SH-SY5Y (cell line): Measurements from ENCODE around the gene POTEF.
"Not testable (repeated sequence)": the region's sequence is repeated elsewhere in the genome, so short reads cannot be mapped to it uniquely, and the experiment has no call there.

Experiments
- GATA2 ChIP-seq: IDR thresholded peaks from 2 replicates; pipeline ENCODE4 v1.6.1; 2011; ENCODE audit warnings: mild to moderate bottlenecking, low read depth, low read length
- GATA3 ChIP-seq: IDR thresholded peaks from 2 replicates; pipeline ENCODE4 v1.6.1; 2011; ENCODE audit warnings: low read depth, mild to moderate bottlenecking, low read length, moderate library complexity

Gene POTEF

DNA sequence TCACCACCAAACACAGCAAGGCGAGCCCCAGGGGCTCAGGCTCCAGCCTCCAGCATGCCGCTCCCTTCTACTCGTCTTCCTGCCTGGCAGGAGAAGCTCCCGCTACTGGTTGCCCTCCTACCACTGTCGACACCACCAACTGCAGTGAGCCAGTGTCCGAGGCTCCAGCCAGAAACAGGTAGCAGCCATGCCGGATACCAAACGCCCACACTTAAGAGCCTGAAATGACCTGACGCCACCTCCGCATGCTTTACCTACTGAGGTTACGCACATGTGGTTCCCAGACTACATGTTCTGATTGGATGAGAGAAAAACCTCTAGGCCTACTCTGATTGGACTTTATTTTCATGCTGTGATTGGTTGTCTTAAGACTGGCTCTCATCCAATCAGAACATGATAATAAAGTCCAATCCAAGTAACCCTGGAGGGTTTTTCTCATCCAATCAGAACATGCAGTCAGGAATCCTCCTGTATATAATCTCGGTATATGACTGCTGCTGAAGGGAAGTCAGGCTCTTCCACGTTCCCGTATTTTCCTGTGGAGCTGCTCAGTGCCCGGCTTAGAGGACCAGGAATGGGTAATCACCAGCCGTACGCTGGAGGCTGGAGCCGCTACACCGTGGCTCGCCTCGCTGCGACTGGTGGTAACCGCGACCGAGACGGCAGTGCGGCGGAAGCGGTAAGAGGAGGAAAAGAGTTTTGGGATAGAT lies at the start of gene POTEF:
TSS of gene POTEF (minus strand) at position 103 of the 710 bp plus-strand sequence. CDS start 8,707 bp downstream, outside the sequence.
- not testable (repeated sequence) for TF ChIP-seq GATA2, GATA3

DNA sequence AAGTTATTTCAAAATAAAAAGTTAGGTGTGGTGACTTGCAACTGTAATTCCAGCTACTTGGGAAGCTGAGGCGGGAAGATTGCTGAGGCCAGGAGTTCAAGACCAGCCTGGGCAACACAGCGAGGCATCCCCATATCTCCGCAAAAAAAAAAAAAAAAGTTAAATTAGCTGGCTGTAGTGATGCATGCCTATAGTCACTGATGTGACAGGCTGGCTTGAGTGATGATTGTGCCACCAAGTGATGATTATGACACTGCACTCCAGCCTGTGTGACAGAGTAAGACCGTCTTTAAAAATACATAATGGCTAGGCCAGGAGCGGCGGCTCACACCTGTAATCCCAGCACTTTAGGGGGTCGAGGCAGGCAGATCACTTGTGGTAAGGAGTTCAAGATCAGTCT lies 40.9 kb upstream of the POTEF start:
- TF ChIP-seq GATA3: no peak
- TF ChIP-seq GATA2: no peak

DNA sequence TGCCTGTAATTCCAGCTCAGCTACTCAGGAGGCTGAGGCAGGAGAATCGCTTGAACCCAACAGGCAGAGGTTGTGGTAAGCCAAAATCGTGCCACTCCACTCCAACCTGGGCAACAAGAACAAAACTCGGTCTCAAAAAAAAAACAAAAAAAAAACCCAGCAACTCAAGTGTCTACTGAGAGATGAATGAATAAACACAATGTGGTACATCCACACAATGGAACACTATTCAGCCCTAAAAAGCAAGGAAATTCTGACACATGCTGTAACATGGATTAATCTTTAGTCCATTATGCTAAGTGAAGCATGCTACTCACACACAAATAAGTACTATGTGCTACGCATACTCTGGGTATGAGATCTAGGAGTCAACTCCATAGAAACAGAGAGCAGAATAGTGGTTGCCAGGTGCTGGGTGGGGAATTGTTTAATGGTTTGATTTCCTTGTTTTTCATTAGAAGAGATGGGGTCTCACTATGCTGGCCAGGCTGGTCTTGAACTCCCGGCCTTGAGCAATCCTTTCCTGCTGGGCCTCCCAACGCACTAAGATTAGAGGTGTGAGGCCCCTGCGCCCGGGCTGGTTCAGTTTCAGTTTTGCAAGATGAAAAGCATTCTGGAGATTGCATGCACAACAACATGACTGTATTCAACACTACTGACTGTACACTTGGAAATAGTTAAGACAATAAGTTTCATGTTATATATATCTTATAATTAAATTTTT lies 36.4 kb upstream of the POTEF start:
- TF ChIP-seq GATA2 (no peak), GATA3 (no peak)

DNA sequence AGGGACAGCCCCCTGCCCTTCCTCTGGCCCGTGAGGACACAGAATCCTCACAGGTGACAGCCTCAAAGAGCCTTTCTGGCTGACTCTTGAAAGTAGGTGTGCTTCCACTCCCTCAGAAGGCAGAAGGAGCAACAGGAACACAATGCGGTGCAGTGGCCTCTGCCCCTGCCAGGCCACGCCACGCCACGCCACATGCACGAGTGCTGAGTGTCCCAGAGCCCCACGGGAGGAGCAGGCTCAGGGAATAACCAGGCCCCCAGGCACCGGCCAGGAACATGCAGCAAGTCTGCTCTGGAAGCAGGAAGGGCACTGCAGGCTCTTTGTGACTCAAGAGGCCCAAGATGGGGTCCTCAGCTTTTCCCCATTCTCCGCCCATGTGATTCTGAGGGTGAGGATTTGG lies 33.9 kb upstream of the POTEF start:
- TF ChIP-seq GATA3: no peak
- no peak for TF ChIP-seq GATA2

DNA sequence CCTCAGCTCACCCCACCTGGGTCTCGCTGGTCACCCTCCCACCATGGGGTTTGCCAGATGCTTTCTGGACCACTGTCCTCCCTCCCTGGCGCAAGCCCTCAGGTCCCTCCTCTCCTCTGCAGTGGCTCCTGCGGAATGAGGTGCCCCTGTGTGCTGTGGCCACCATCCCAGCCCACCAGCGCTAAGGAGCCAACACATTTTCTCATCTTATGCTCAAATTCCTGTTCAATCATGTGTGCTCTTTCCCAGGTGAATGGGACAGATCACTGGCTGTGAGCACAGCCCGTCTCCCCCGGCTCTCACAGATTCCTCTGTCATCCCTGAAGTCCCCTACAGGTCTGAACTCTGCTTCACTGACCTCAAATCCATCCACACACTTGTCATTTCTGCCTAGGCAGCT lies 31.1 kb upstream of the POTEF start:
- no peak for TF ChIP-seq GATA2
- no peak for TF ChIP-seq GATA3

DNA sequence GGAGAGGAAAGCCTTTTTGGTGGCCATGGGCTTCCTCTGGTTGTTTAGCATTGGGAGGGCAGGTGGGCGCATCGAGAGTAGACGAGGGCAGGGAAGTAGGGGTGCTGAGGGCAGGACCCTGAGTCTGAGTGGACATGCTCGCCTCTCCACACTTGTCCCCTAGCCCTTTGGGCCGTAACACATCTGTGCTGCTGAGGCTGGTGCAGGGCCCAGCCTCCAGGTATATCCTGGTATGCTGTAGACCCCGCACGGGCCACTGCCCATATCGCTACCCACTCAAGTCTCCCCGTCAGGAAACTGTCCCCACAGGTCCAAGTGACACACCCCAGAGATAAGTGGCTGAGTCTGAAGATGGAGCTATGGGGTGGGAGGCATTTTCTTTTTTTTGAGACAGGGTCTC lies 29.6 kb upstream of the POTEF start:
- TF ChIP-seq GATA3 (no peak), GATA2 (no peak)

DNA sequence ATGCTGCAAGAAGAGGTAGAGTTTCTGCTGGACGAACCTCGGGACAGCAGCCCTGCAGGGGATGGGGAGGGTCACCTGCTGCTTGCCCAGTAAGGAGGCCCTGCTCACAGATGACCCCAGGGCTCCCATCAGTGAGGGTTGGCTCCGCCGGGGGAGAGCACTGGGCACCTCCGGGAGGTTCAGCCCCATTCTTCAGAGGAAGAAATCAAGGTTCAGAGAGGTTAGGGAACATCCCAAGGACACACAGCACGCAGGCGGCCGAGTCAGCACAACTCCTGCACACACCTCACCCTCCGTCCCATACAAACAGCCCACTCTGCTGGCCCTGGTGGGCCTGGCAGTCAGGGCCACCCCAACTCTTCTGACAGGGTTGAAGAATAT lies 27.6 kb upstream of the POTEF start:
- TF ChIP-seq GATA3: no peak
- TF ChIP-seq GATA2: no peak

DNA sequence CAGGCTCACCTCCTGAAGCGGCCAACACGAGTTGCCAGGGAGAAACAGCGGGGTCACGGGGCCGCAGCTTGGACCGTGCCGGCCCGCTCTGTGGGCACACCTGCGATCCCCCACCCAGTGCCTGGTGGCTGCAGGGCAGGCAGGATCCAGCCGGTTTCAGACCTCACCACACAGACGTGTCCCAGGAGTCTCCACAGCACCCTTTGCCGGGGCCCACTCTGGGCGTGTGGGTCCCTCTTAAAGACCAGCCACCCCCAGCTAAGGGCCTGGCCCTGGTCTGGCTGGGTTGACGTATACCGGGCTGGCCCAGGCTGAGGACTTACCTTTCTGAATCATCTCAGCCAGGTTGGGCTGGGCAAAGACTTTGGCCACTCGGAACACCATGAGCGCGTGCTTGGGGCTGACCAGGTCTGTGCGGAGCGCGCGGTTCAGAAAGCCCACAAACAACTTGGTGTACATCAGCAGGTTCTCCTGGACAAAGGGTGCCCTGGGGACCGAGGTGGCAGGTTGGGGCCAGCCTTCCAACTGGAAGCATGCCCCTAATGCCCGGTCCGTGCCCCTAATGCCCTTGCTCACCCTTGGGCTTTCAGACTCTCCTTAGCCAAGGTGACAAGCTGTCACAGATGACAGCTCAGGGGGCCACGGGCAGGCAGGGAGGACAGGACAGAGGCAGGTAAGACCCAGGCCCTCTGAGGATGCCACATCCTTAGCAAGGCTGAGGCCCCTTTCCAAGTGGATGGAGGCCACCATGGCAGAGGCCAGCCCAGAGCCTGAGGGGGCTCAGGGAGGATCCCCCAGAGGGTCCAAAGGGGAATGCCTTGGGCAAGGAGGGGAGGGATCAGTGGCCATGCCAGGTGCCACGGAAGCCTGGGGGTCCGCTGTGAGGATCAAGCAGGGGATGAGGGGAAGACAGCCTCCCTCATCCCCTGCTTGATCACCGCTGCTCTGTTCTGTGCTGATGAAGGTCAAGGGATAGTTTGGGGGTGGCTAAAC lies 26.0 kb upstream of the POTEF start:
- no peak for TF ChIP-seq GATA3

DNA sequence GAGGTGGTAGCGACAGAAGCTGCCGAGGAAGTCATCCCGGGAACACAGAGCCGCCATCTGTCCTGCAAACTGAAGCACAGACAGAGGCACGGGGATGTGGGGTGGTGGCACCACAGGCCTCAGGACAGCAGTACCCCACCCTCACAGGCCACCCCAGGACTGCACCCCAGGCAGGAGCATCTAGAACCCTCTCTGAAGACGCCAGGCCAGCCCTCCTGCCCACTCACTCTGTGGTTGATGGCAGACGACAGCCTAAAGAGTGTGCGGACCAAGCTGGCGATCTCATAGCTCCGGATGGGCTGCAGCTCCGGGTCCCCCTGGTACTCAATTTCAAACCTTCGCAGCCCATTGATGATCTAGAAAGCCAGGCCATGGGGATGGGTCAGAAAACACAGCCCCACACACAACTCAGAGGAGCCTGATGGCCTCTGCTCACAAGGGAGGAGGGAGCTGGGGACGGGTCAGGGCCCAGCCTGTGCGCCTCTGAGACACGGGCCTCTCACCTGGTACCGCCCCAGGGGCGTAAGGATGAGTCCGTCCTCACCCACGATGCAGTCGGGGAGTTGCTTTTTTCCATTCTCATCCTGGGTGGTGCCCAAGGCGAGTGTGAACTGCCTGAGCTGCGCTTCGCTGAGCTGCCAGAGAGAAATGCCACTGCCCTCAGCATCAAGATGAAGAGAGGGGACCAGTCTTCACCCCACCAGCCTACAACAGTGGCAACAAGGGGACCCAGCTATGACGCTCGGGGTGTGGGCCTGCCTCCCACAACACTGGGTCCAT lies 24.0 kb upstream of the POTEF start:
- no peak for TF ChIP-seq GATA2
- TF ChIP-seq GATA3: no peak

DNA sequence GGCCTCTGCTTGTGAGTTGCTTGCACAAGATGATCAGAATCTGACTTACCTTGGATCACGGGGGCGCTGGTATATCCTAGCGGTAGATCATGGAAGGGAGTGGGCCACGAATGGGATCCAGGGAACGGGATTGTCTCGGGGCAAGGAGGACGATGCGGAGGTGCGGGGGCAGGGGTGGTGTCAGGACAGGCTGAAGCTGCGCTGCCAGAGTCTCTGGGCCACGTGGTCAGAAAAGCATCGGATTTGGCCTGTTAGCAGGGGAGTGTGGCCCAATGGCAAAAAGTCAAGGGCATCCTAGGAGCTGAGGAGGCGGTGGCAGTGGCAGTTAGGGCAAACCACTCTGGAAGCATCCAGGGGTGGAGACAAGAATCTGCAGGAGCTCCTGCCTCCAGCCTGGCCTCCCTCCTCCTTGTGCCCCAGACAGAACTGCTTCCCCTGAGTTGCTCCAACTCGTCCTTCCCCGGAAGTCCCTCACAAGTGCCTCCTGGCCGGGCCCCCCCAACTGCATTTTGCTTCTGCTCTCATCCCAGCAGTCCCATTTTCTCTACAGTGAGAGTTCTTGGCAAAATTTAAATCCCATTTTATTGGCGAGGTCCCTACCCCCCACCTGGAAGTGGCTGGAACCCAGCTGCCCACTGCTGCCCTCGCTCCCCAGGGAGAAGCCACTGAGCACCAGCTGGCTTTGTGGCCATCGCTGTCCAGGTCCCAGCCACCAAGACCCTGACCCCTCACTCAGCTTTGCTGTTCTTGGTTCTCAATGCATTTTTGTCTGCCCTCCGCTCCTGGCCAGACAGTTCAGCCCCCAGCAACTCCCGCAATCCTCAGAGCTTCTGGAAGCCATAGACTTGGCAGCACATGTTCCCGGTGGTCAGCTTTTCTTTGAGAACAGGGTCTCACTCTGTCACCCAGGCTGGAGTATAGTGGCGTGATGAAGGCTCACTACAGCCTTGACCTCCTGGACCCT lies 21.4 kb upstream of the POTEF start:
- TF ChIP-seq GATA3 (no peak), GATA2 (no peak)

DNA sequence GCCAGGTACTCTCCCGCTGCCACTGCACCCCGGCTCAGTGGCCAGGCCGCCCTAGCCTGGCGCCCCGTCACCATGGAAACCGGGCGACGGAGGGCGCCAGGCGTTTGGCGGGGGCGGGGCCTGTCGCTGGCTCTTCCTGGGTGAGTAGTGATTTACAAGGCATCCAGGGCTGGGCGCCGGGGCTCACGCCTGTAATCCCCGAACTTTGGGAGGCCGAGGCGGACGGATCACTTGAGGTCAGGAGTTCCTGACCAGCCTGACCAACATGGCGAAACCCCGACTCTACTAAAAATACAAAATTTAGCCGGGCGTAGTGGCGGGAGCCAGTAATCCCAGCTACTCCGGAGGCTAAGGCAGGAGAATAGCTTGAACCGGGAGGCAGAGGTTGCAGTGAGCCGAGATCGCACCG lies 16.0 kb upstream of the POTEF start, which contains the start of gene CCDC74B:
TSS of gene CCDC74B (minus strand) at position 107 of the 409 bp plus-strand sequence. CDS start 116 bp downstream, outside the sequence.
- TF ChIP-seq GATA3, GATA2: not testable (repeated sequence)

DNA sequence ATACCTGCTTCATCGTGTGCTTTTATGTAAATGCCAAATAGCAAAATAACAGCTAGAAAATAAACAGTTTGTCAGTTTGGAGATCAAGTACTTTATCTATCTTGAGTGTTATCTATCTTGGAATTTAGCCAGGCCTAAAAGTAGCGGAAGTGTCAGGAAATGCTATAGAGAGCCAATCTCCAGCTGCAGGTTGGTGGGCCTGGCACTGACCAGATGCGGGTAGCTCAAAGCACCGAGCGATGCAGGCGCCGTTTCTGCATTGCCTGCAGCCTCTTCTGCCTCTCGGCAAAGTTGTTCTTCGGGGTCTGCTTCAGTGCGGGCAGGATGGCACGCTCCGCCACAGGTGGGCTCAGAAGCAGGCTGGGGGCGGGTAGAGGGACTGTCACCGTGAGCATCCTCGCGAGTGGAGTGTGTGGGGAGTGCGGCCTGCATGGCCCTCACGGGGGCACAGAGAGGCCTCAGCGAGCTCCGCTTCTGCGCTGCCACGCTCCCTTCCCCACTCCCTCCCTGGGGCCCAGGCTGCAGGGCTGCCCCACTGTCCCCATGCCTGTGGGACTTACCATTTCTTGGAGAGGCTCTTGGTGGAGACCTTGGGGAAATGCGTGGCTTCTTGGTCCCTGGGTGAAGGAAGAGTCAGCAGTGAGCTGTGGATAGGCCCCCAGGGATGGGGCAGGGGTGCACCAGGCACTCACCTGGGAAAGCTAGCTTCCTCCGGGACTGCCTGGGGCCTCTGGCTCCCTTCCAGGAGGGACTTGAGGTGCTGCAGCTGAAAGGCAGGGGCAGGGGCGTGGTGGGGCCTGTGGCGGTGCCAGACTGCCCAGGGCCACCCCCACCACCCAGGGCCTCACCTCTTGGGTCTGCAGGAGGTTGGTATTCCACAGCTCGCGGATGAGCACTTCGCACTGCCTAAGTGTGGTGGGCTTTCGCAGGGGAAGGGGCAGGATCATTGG lies 10.6 kb upstream of the POTEF start:
- TF ChIP-seq GATA2: peak; percentile 67
